ENCODE results near the gene TIPIN.

DNA sequence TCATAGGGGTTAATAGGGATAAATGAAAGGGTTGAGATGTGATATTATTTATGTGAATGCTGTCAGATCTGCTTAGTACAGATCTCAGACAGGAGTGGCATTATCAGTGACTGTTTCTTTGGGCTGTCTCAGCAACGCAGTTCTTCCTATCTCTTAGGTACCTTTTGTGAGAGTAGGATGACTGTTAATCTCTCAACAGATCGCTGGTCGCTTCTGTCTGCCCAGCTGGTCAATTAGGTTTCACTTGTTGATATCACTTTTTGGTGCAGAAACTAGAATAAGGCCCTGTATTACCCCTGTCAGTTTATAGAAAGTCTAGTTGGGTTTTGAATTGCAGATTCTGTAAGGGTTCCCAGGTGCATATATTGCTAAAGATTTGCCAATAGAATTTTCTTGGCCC, 46.7 kb downstream of the TIPIN start:
- TF ChIP-seq, protein P1, sequence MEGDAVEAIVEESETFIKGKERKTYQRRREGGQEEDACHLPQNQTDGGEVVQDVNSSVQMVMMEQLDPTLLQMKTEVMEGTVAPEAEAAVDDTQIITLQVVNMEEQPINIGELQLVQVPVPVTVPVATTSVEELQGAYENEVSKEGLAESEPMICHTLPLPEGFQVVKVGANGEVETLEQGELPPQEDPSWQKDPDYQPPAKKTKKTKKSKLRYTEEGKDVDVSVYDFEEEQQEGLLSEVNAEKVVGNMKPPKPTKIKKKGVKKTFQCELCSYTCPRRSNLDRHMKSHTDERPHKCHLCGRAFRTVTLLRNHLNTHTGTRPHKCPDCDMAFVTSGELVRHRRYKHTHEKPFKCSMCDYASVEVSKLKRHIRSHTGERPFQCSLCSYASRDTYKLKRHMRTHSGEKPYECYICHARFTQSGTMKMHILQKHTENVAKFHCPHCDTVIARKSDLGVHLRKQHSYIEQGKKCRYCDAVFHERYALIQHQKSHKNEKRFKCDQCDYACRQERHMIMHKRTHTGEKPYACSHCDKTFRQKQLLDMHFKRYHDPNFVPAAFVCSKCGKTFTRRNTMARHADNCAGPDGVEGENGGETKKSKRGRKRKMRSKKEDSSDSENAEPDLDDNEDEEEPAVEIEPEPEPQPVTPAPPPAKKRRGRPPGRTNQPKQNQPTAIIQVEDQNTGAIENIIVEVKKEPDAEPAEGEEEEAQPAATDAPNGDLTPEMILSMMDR (IDR thresholded peaks at IDR 0.05): no peak
- no peak for TF ChIP-seq POLR2A (IDR thresholded peaks at IDR 0.05)
